ENCODE data around the gene ATP6AP1. TPM values are rescaled to one million over a fixed set of nuclear protein-coding genes. Genes with fewer than 3 reads are reported as not detected.

The ATP6AP1 gene
- total and polyA plus RNA-seq, 2 donors (not counting 1 experiment from before 2014, with no cell fraction given), result 47.1 to 57.7 TPM

- Histone ChIP-seq H3K79me2 (ENCODE audit: control insufficient read depth, insufficient read depth, low read length) (no peaks in the 10 kb centered on the region), H3K4me2 (replicated peaks; ENCODE audit: low read depth, low read length, poor library complexity, severe bottlenecking) (no peak overlapping the region), H3K9ac (ENCODE audit: low read length) (no peak overlapping the region), H3K4me3 (ENCODE audit: control extremely low read depth in 1 of 5, extremely low read depth in 1 of 5, insufficient read depth in 1 of 5, low read depth in 2 of 5, low read length in 4 of 5) (no peak overlapping the region), H4K20me1 (ENCODE audit: control insufficient read depth, insufficient read depth, low read length, poor library complexity, severe bottlenecking) (no peaks in the 10 kb centered on the region), H2AFZ (ENCODE audit: insufficient read depth, low read depth, low read length, poor library complexity, severe bottlenecking) (no peak overlapping the region), H3K36me3 (replicated peaks in 1 of 2; ENCODE audit: control extremely low read depth in 1 of 2, control insufficient read depth in 1 of 2, extremely low read depth in 1 of 2, insufficient read depth in 2 of 2, low read length in 1 of 2) (peaks cover 0 to 35% of the 10 kb centered on the region in 2 experiments), H3K4me1 (ENCODE audit: control insufficient read depth in 2 of 2, insufficient read depth in 2 of 2, low read length in 2 of 2) (no peaks in the 10 kb centered on the region), H3K27ac (ENCODE audit: low read length in 2 of 2) (no peak overlapping the region), H3K9me3 (ENCODE audit: control extremely low read depth in 1 of 3, control insufficient read depth in 2 of 3, insufficient read depth in 1 of 3, low read length in 2 of 3) (no peaks in the 10 kb centered on the region), H3K27me3 (replicated peaks in 1 of 4; ENCODE audit: control extremely low read depth in 1 of 4, control insufficient read depth in 3 of 4, insufficient read depth in 4 of 4, low read length in 3 of 4) (no peaks in the 10 kb centered on the region)
- no peak overlapping the region for H3K4me3 Mint-ChIP-seq
- CTCF ChIA-PET, result no interaction called here
- H3K9me3 Mint-ChIP-seq (ENCODE audit: insufficient read depth), result no peaks in the 10 kb centered on the region
- no peaks in the 10 kb centered on the region for H3K27me3 Mint-ChIP-seq
- H3K4me1 Mint-ChIP-seq, result no peaks in the 10 kb centered on the region
- POLR2A ChIA-PET, result no interaction called here
- ATAC-seq (ENCODE audit: low read depth) (no peak), DNase-seq (no peak)
- intact Hi-C loops (cut with micrococcal nuclease), result no loop called here
- no peak for TF ChIP-seq CTCF (IDR thresholded peaks at IDR 0.05)
- TF ChIP-seq EZH2 (IDR thresholded peaks at IDR 0.05; ENCODE audit: borderline replicate concordance, insufficient read depth, low read depth, low read length, poor library complexity, severe bottlenecking), result no peak
- 98% methylated on average over 6 of the region's 9 CpGs for WGBS (ENCODE audit: insufficient coverage)
- no peak overlapping the region for H3K27ac Mint-ChIP-seq
Measured at GRCh38 chrX:154469114-154469513, 40.6 kb downstream of the ATP6AP1 start.

- Mint-ChIP-seq H3K27me3 (no peaks in the 10 kb centered on the region), H3K9me3 (ENCODE audit: insufficient read depth) (no peaks in the 10 kb centered on the region), H3K27ac (no peak overlapping the region), H3K4me1 (no peaks in the 10 kb centered on the region), H3K4me3 (no peak overlapping the region)
- ChIA-PET POLR2A (no interaction called here), CTCF (no interaction called here)
- ATAC-seq (ENCODE audit: low read depth) (no peak), DNase-seq (no peak)
- WGBS (ENCODE audit: insufficient coverage), result 100% methylated on average over 15 of the region's 18 CpGs
- intact Hi-C loops (cut with micrococcal nuclease), result no loop called here
- H3K4me3 ChIP-seq (ENCODE audit: control extremely low read depth in 1 of 5, extremely low read depth in 1 of 5, insufficient read depth in 1 of 5, low read depth in 2 of 5, low read length in 4 of 5), result no peak overlapping the region
- H3K36me3 ChIP-seq (replicated peaks in 1 of 2; ENCODE audit: control extremely low read depth in 1 of 2, control insufficient read depth in 1 of 2, extremely low read depth in 1 of 2, insufficient read depth in 2 of 2, low read length in 1 of 2), result peaks cover 0 to 32% of the 10 kb centered on the region in 2 experiments
- H2AFZ ChIP-seq (ENCODE audit: insufficient read depth, low read depth, low read length, poor library complexity, severe bottlenecking), result no peak overlapping the region
- H3K4me2 ChIP-seq (replicated peaks; ENCODE audit: low read depth, low read length, poor library complexity, severe bottlenecking), result no peak overlapping the region
- H3K4me1 ChIP-seq (ENCODE audit: control insufficient read depth in 2 of 2, insufficient read depth in 2 of 2, low read length in 2 of 2), result no peaks in the 10 kb centered on the region
- H3K27ac ChIP-seq (ENCODE audit: low read length in 2 of 2), result no peak overlapping the region
- no peak overlapping the region for H3K9ac ChIP-seq (ENCODE audit: low read length)
- H3K9me3 ChIP-seq (ENCODE audit: control extremely low read depth in 1 of 3, control insufficient read depth in 2 of 3, insufficient read depth in 1 of 3, low read length in 2 of 3), result no peaks in the 10 kb centered on the region
- no peaks in the 10 kb centered on the region for H4K20me1 ChIP-seq (ENCODE audit: control insufficient read depth, insufficient read depth, low read length, poor library complexity, severe bottlenecking)
- no peak for TF ChIP-seq EZH2 (IDR thresholded peaks at IDR 0.05; ENCODE audit: borderline replicate concordance, insufficient read depth, low read depth, low read length, poor library complexity, severe bottlenecking)
- TF ChIP-seq CTCF (IDR thresholded peaks at IDR 0.05), result no peak
- H3K27me3 ChIP-seq (replicated peaks in 1 of 4; ENCODE audit: control extremely low read depth in 1 of 4, control insufficient read depth in 3 of 4, insufficient read depth in 4 of 4, low read length in 3 of 4), result no peaks in the 10 kb centered on the region
- H3K79me2 ChIP-seq (ENCODE audit: control insufficient read depth, insufficient read depth, low read length), result no peaks in the 10 kb centered on the region
Measured at GRCh38 chrX:154469880-154470279, 41.4 kb downstream of the ATP6AP1 start.
